WTC11 (cell line): ENCODE measurements around the gene ALDH16A1.

Source experiments
- ESRRA ChIP-seq: sonication (generic); formaldehyde crosslinking; IDR thresholded peaks from 2 replicates; pipeline ENCODE4 v1.8.1; 2022; ENCODE audit warnings: mild to moderate bottlenecking, missing genetic modification reagents, borderline replicate concordance
- MAX ChIP-seq: sonication (generic); formaldehyde crosslinking; IDR thresholded peaks from 2 replicates; pipeline ENCODE4 v1.8.0; 2022; ENCODE audit warnings: mild to moderate bottlenecking, missing genetic modification reagents
- NFYB ChIP-seq: sonication (generic); formaldehyde crosslinking; conservative IDR thresholded peaks from 2 replicates; pipeline ENCODE4 v1.8.0; 2022; ENCODE audit warnings: low read depth, missing genetic modification reagents
- RORB ChIP-seq: fragments of 250-450 bp; sonication (Bioruptor Pico); IDR thresholded peaks from 2 replicates; pipeline ENCODE4 v1.9.0; 2021; ENCODE audit warnings: mild to moderate bottlenecking

DNA sequence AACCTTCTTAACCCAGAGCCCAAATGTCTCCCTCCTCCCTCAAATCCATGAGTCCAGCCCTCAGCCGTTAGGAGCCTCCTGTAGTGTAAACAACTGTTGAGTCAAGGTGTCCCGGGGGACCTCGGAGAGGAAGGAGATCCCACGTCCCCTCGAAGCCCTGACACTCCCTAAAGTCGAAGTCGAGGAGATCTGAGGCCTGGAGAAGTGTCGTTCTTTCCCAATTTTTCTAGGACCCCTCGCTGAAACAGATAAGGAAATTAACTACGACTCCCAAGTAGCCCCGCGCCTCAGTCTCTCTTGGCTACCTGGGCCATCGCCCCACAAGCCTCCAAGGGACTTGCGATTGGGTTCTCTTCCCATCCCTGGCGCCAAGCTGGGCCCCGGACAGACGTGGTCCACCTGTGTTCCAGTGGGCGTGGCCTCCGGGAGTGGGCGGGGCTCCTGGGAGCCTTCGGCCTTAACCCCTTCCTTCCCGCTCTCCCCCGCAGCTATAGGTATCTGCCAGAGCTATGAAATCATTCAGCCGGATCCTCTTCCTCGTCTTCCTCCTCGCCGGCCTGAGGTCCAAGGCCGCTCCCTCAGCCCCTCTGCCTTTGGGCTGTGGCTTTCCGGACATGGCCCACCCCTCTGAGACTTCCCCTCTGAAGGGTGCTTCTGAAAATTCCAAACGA lies 27.0 kb upstream of the ALDH16A1 start:
- TF ChIP-seq ESRRA (no peak), MAX (CRISPR knock-in tag) (peak; percentile 70; the same call in 1 of the 2 replicates), RORB (CRISPR knock-in tag) (no peak), NFYB (CRISPR knock-in tag) (no peak)
